Left forelimb (tissue), 1 donor: ENCODE data around the gene ZSCAN30.
A peak's percentile ranks its signal among the peaks of the same experiment; 100 is the strongest.

Experiments used
- DNase-seq: peaks from one replicate; pipeline ENCODE4 v3.0.0-alpha.2; 2018; ENCODE audit warnings: low spot score

Gene ZSCAN30

DNA sequence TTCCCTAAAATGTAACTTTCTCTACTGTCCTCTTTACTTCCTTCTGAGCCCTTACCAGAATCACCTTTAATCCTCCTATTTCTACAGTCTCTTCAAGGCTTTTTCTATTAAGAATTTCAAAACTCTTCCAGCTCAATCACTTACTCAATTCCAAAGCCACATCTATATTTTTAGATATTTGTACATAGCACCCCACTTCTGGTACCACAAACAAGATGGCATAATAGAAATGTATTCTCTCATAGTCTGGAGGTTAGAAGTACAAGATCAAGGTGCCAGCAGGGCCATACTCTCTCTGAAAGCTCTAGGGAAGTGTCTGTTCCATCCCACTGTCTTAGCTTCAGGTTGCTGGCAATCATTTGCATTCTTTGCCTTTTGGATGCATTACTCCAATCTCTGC is 11.1 kb downstream of the ZSCAN30 start:
- DNase-seq, result no peak

GRCh38 chr18:35278085-35278484 is 11.9 kb downstream of the ZSCAN30 start:
- DNase-seq, result no peak

DNA sequence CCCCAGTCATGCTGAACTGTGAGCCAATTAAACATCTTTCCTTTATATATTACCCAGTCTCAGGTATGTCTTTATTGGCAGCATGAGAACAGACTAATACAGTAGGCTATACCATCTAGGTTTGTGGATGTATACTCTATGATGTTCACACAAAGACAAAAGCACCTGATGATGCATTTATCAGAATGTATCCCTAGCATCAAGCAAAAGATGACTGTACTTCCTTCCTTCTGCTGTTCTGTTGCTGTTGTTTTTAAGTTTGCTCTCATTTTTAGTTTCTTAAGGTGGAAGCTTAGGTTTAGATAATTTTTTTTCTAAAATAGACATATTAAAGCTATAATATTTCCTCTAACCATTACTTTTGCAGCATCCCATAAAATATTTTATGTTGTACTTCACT is 12.4 kb downstream of the ZSCAN30 start:
- DNase-seq, result no peak

- DNase-seq, result no peak
Observed at GRCh38 chr18:35276267-35276666, 13.8 kb downstream of the ZSCAN30 start.

DNA sequence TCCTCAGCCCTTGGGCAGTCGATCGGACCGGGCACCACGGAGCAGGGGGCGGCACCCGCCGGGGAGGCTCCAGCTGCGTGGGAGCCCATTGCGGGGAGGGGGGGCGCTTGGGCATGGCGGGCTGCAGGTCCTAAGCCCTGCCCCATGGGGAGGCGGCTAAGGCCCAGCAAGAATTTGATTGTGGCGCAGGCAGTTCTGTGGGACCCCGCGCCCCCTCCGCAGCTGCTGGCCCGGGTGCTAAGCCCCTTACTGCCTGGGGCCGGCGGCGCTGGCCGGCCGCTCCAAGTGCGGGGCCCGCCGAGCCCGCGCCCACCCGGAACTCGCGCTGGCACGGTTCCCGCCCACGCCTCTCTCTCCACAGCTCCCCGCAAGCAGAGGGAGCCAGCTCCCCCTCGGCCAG is 18.4 kb downstream of the ZSCAN30 start:
- no peak for DNase-seq

- no peak for DNase-seq
Observed at GRCh38 chr18:35268821-35269220, 21.2 kb downstream of the ZSCAN30 start.

- no peak for DNase-seq
Observed at GRCh38 chr18:35267809-35268208, 22.2 kb downstream of the ZSCAN30 start.

DNA sequence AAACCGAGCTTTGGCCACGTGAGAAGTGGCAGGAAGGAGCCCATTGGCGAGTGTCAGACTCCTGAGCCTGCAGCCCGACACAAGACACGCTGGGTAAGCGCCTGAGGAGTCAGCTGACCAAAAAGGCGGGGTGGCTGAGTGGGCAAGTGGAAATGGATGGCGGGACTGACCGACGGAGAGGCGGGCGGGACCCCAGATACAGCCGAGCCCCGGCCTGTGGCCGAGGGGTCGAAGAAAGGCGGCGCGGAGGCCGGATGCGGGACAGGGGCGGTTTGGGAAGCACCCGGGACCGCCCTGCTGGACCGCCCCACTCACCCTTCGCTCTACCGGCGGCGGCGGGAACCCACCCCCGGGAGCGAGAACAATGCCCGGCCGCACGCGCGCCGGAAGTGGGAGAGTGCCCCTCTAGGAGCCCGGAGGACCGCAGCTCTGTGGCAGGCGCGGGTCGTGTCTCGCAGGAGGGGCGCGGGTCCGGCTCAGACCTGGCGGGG is 22.8 kb downstream of the ZSCAN30 start:
- DNase-seq, result peak; percentile 91

GRCh38 chr18:35264409-35264808 is 25.6 kb downstream of the ZSCAN30 start:
- no peak for DNase-seq

GRCh38 chr18:35256947-35257346 is 33.1 kb downstream of the ZSCAN30 start:
- no peak for DNase-seq

DNA sequence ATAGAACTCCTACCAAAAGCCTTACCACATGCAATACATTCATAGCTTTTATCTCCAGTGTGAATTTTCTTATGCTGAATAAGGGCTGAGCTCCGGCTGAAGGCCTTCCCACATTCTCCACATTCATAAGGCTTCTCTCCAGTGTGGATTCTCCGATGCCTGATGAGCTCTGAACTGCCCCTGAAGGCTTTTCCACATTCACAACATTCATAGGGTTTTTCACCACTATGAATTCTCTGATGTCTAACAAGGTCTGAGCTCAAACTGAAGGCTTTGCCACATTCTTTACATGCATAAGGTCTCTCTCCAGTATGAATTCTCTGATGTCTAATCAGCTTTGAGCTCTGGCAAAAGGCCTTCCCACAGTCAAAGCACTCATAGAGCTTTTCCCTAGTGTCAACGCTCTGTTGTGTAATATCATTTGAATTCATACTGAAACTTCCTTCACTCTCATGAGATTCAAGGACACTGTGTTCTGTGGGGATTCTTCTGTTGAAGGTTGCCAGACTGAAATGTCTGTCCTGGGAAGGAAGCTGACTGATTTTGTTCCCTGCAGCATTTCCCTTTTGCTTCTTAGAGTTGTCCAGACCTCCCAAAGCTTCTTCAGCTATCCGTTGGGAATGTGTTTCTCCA is 36.3 kb downstream of the ZSCAN30 start:
- DNase-seq, result no peak

GRCh38 chr18:35252466-35252865 is 37.6 kb downstream of the ZSCAN30 start:
- DNase-seq, result no peak

GRCh38 chr18:35248429-35248828 is 41.6 kb downstream of the ZSCAN30 start:
- DNase-seq, result no peak

GRCh38 chr18:35247412-35248249 is 42.4 kb downstream of the ZSCAN30 start:
- DNase-seq, result no peak

DNA sequence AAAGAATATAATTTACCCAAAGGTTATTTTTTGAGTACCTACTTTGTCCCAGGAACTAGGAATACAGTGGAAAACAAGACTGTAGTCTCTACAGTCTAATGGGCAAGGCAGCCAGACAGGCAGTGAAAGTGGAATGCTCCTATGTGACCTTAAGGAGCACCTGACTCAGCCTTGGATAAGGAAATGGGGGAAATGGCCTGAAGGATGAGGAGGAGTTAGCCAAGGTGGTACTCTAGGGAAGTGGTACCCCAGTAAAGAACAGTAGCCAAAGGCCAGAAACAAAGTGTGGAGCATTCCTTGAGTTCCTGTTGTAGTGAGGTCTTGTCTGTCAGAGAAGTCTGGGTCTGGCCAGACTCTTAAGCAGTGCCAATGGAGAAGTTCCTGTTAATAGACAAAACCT is 43.2 kb downstream of the ZSCAN30 start:
- no peak for DNase-seq

DNA sequence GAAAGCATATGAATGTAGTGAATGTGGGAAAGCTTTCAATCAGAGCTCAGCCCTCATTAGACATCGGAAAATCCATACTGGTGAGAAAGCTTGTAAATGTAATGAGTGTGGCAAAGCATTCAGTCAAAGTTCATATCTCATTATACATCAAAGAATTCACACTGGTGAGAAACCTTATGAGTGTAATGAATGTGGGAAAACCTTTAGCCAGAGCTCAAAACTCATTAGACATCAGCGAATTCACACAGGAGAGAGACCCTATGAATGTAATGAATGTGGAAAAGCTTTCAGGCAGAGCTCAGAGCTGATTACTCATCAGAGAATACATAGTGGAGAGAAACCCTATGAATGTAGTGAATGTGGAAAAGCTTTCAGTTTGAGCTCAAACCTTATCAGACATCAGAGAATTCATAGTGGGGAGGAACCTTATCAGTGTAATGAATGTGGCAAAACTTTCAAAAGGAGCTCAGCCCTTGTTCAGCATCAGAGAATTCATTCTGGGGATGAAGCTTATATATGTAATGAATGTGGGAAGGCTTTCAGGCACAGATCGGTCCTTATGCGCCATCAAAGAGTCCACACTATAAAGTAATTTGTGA is 44.2 kb downstream of the ZSCAN30 start:
- no peak for DNase-seq

GRCh38 chr18:35244671-35245070 is 45.4 kb downstream of the ZSCAN30 start:
- DNase-seq, result no peak

- no peak for DNase-seq
Observed at GRCh38 chr18:35242426-35242825, 47.6 kb downstream of the ZSCAN30 start.

- no peak for DNase-seq
Observed at GRCh38 chr18:35241448-35241804, 48.6 kb downstream of the ZSCAN30 start.

DNA sequence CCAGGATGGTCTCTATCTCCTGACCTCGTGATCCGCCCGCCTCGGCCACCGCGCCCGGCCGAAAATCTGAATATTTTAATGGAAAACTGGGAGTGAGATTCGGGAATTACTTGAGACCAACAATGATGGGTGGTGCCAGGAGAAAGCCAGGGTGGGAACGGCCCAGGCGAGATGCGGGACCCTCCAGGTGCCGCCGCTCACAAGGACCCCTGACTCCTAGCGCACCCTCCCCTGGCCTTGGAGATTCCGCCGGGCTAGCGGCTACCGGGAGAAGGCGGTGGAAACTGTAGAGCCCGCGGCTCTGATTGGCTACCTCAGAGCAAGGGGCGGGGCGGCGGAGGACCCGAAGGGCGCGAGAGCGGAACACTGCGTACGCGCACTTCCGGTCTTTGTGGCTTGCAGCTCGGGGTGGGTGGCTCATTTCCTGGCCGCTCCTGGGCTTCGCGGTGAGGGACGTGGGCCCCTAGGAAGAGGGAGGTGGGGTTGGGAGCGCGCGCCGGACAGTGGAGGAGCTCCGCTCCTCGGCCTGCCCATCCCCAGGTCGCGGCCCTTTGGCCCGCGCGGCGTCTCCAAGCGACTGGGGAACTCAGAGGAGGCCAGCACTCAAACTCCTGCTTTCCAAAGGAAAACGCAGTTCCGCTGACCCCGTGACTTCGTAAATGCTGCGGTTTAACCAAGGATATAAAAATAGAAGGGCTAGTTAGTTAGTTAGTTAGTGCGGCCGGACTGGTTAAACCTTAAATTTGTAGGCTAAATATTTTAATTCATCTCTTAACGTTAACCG is 49.2 kb downstream of the ZSCAN30 start, which contains the start of gene ZNF397:
ZNF397 (plus strand) TSS at position 371 of the 784 bp plus-strand sequence. CDS start 1,437 bp downstream, outside the sequence.
- peak; percentile 98 for DNase-seq

GRCh38 chr18:35239314-35239713 is 50.7 kb downstream of the ZSCAN30 start:
- no peak for DNase-seq
